ENCODE data around the gene SEMG2.

Gene SEMG2

GRCh38 chr20:45229264-45230056, 8.3 kb downstream of the SEMG2 start:
- peak; percentile 85 for DNase-seq

DNA sequence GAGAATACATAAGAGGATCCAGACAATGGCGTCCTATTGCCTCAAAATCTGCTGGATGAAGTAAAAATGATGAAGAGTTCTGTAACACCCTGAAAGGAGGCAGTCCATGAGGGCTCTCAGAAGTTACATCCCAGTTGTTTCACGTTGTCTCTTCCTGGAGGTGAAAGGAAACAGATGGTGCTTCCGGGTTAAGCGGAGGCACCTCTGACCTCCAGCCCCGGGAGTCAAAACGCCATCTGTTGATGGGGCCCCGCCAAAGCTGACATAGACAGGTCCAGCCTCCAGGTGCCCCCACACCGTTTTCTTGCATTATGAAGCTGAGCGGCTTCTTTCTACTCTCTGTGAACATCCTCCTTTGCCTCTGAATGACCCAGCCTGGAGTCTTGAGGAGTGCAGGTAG, 9.5 kb downstream of the SEMG2 start:
- no peak for DNase-seq

DNA sequence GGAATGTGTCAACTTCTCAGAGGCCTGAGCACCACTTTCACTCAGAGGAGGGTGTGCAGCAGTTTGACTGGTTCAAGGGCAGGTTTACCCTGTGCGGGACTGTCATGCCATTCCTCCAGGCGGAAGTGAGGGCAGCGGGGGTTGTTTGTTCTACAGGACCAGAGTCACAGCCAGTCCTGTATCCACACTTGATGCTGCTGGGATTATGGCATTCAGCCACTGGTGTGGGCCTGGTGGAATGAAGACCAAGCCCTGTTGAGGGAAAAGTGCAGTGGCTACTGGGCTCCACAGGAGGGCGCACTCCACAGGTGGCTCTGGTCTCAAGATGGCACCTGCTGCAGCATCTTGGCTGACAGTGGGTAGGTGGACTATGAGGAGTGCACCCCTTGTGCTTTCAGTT, 14.8 kb downstream of the SEMG2 start:
- no peak for DNase-seq

DNA sequence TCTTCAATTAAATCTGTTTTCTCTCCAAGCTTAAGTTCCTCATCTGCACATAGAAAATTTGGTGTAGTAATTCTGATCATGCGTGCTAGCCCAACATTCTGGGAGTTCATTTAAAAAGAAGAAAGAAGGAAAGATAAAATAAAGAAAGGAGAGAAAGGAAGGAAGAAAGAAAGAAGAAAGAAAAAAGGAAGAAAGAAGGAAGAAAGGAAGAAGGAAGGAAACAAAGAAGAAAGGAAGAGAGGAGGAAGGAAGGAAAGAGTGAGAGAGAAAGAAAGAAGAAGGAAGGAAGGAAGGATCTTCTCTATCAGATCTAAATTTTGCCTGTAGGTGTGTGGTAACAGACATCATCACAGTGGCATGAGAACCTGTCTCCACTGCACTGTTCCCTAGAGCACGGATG, 17.0 kb downstream of the SEMG2 start:
- no peak for DNase-seq

DNA sequence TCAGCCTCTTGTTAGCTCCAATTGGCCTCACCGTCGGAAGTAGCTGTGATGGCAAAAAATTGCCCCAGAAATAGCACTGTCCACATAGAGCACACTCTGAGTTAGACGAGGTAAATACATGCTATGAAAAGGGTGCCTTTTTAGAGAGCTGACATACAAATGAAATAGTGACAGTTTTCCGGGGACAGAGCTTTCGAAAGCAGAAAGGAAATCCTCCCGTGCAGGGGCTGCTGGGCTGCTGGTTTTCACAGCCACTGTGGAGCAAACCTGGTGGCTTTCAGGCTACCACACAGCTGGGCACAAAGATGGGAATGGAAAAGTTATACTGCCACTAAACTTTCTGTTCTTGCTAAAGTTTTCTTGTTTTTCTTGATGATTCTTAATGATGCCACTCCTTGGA, 24.9 kb downstream of the SEMG2 start:
- no peak for DNase-seq

GRCh38 chr20:45247865-45248264, 26.7 kb downstream of the SEMG2 start:
- DNase-seq, result no peak

DNA sequence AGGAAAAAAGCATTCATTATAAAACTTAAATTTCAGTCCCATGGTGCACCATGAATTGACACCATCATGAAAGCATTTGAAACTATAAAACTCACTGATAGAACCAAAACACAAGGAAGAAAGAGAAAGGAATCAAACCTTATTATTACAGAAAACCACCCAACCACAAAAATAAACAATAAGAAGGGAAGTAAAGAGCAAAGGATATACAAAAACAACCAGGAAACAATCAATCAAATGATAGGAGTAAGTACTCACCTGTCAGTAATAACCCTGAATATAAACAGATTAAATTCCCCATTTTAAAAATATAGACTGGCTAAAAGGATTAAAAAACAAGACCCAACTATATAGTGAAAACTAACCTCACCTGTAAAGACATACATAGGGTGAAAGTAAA, 27.4 kb downstream of the SEMG2 start:
- DNase-seq, result no peak

DNA sequence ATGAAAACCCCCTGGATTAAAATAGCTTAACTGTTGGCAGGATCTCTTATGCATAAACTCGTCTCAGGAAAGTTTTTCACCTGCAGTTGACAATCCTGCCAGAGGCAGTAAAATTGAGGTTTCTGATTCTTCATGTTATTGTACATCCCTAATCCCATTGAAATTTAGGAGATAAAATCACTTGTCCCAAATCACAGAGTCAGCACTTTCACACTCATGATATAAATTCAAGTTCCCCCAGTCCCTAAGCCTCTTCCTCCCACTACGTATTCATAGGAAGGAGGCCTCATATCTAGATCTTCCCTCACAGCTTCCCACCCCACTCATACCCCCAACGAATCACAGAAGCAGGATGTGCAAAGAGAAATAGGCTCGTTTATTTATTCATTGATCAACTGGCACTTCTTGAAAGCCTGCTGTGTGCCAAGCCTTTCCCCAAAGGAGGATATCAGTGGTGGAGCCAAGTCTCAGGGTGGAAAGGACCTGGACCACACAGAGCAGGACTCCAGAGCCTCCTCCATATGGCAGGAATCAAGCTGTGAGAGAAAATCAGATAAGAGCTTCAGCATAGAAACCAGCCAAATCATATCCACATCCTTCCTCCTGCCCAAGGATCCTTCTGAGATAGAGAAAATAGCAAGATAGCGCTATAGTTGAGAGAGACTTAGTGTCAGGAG, 30.8 kb downstream of the SEMG2 start:
- DNase-seq, result no peak

- DNase-seq, result no peak
Measured at GRCh38 chr20:45253261-45253660, 32.1 kb downstream of the SEMG2 start.

DNA sequence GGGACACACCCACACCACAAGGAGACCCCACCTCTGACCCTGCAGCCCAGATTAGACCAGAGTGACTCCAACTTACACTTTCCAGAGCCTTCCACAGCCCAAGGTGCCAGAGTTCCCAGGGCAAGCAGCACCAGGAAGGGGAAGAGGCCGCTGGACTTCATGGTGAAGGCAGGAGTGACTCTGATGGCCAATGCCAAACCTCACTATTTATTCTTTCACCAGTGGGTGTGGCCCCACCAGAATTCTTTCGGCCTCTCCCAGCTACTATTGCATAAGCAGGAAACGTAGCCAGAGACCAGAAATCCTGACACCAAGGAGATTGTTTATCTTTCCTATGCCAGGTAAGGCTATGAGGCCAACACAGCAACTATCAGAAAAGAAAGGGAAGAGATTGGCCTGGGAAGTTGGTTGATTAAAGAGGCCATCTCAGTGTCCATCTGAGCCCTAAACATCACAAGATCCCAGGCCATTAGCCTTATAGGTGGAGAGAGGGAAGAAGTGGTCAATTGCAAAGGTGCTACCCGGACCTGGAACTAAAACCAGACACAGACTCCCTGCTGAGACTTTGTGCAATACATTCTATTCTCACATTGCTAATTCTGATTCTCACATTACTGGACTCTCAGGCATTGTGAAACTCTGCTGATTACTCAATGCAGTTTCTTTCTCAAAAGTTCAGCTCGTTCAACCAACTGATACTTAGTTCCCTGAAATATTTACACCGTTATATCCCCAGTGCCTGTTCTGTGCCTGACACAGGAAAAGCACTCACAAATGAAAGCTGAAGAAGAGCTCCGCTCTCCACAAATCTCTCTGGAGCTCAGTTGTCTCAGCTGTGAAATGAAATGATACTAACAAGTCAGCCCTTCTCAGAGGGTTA, 33.5 kb downstream of the SEMG2 start, which contains the start of gene SLPI:
Gene SLPI (minus strand): TSS at position 182 of the 880 bp plus-strand sequence. CDS start 21 bp downstream, at position 161.
- no peak for DNase-seq

GRCh38 chr20:45257161-45257560, 36.0 kb downstream of the SEMG2 start:
- DNase-seq, result no peak

DNA sequence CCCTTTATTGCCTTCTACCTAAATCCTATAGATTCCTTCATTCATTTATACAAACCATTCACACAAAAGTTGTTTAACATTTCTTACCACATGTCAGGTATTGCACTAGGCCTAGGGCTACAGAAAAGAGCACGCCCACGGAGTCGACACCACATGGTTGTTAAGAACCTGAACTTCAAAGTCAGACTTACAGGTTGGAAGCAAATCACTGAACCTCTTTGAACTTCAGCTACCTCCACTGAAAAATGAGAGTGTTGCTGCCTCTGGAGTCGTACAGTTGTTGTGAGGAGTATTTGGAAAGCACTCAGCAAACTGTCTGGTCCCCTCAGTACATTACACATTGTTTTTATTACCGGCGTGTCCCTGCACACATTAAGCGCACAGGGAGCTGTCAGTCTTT, 36.5 kb downstream of the SEMG2 start:
- no peak for DNase-seq

DNA sequence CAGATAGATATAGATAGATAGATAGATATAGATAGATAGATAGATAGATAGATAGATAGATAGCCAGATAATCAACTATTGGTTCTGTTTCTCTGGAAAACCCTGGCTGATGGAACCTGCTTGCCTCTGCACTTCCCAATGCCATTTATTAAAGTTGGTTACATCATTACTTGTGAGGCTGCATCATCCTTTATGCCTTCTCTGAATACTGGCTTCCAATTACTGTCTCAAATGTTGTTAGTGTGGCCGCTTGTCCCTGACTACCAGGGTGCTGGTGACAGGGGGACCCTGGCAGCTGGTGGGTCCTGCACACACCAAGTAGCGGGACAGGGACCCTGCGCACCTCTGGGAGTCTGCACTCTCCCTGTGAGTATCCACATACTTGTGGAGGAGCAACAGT, 37.1 kb downstream of the SEMG2 start:
- no peak for DNase-seq

DNA sequence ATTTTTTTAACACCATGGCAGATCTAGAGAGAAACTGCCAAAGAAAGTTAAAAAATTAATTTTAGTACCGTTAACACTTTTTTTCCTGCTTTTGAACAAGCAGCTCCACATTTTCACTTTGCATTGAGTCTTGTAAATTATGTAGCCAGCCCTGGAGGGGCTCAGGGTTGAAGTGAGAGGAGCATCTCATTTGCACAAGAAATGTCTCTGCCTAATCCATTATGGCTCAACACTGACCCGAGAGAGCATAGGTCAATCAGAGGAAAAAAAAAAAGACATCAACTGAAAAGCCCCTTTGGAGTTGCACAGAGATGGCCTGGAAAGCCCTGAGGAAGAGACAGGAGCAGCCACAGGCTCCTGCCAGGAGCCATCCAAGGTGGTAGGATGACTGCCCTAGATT, 37.5 kb downstream of the SEMG2 start:
- DNase-seq, result no peak

DNA sequence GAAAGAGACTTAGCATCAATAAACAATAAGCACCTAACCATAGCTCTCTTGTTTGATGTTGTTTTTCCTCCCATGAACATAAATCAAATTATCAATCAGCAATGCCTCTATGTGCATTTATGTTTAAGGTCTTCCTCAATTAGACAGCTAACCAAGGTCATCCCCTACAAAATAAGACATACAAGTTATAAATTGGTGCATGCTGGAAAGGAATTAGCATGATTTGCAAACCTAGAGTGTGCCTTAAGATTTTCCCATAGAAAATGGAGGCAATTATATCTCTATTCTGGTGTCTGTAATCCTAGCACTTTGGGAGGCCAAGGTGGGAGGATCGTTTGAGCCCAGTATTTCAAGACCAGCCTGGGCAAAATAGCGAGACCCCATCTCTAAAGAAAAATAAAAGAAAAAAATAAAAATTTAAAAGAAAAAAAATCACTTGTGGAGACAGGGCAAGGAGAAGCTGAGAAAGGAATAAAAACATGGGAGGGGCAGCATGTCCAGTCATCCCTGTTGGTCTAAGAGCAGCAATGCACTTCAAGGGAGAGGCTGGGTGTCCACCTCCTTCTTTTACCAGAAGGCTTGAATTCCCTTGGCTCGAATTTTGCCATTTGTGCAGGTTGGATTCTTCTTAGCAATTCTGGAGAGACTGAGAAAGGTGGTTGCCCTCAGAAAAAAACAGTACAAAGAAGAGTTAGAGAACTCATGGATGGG, 42.5 kb downstream of the SEMG2 start:
- no peak for DNase-seq

GRCh38 chr20:45266977-45267376, 45.8 kb downstream of the SEMG2 start:
- no peak for DNase-seq

GRCh38 chr20:45268531-45268930, 47.4 kb downstream of the SEMG2 start:
- no peak for DNase-seq

- DNase-seq, result no peak
Measured at GRCh38 chr20:45269056-45269455, 47.9 kb downstream of the SEMG2 start.

- no peak for DNase-seq
Measured at GRCh38 chr20:45269754-45270270, 48.6 kb downstream of the SEMG2 start.

Measured in activated CD8-positive, alpha-beta memory T cell treated with anti-CD3 and anti-CD28 coated beads, Interleukin-2, amount 50 U/mL, for 48 hours (primary cell).